HEK293 (cell line): ENCODE measurements around the gene QPCT.

Experiments used
- CTCF ChIA-PET: fragments of 350-600 bp; formaldehyde crosslinking; extraction: SDS; loops from one replicate; lab custom pipeline; 2021; ENCODE audit warnings: antibody characterized with exemption; lab: Yijun Ruan, JAX
- POLR2A ChIA-PET: fragments of 300-600 bp; formaldehyde crosslinking; extraction: SDS; loops from one replicate; lab custom pipeline; 2020; ENCODE audit warnings: antibody characterized with exemption, inconsistent platforms; lab: Yijun Ruan, JAX
- H3K27ac ChIP-seq: fragments of 200-500 bp; sonication (Bioruptor generic); 2 replicates; pipeline ENCODE4 v1.5.1; 2014; ENCODE audit warnings: low read depth, low read length, control low read depth, inconsistent platforms; ENCODE audit errors: extremely low read depth
- H3K36me3 ChIP-seq, 2 experiments: fragments of 200-500 bp in 1 of 2; sonication (Bioruptor generic) in 1 of 2; 1 replicate in 1 of 2; 2 replicates in 1 of 2; pipeline ENCODE4 v1.5.1; 2014 to 2017; ENCODE audit warnings: inconsistent platforms in 2 of 2, low read length in 2 of 2; ENCODE audit not compliant: control insufficient read depth in 2 of 2, insufficient read depth in 1 of 2
- H3K4me1 ChIP-seq: fragments of 200-500 bp; sonication (Bioruptor generic); 2 replicates; pipeline ENCODE4 v1.5.1; 2014; ENCODE audit warnings: mild to moderate bottlenecking, low read length, inconsistent platforms; ENCODE audit not compliant: control insufficient read depth, insufficient read depth
- H3K4me3 ChIP-seq: 2 replicates; pipeline ENCODE4 v1.5.1; 2011; ENCODE audit warnings: low read depth, mild to moderate bottlenecking, control low read depth, low read length, moderate library complexity
- H3K9me3 ChIP-seq: fragments of 200-500 bp; sonication (Bioruptor generic); 2 replicates; pipeline ENCODE4 v1.5.1; 2014; ENCODE audit warnings: low read depth, low read length, inconsistent platforms; ENCODE audit not compliant: control insufficient read depth, insufficient read depth
- AEBP2 ChIP-seq: fragments of 450-650 bp; formaldehyde crosslinking; IDR thresholded peaks from 2 replicates; pipeline ENCODE4 v1.5.1; 2016; ENCODE audit warnings: missing biosample characterization, missing genetic modification characterization, borderline replicate concordance
- BCL6B ChIP-seq: fragments of 450-650 bp; formaldehyde crosslinking; IDR thresholded peaks from 2 replicates; pipeline ENCODE4 v1.5.1; 2017; ENCODE audit warnings: missing biosample characterization, missing genetic modification characterization
- IKZF3 ChIP-seq: fragments of 450-650 bp; IDR thresholded peaks from 2 replicates; pipeline ENCODE4 v1.5.0; 2018; ENCODE audit warnings: missing biosample characterization, mild to moderate bottlenecking, missing genetic modification characterization, moderate library complexity
- PRDM2 ChIP-seq: fragments of 450-650 bp; formaldehyde crosslinking; IDR thresholded peaks from 2 replicates; pipeline ENCODE4 v1.5.1; 2016; ENCODE audit warnings: missing biosample characterization, missing genetic modification characterization, borderline replicate concordance
- RBAK ChIP-seq: fragments of 450-650 bp; formaldehyde crosslinking; IDR thresholded peaks from 2 replicates; pipeline ENCODE4 v1.5.1; 2016; ENCODE audit warnings: missing biosample characterization, missing genetic modification characterization
- SCRT1 ChIP-seq: fragments of 450-650 bp; formaldehyde crosslinking; IDR thresholded peaks from 2 replicates; pipeline ENCODE4 v1.5.1; 2016; ENCODE audit warnings: missing biosample characterization, missing genetic modification characterization, borderline replicate concordance
- TRIM28 ChIP-seq: IDR thresholded peaks from 2 replicates; pipeline ENCODE4 v1.6.1; 2011; ENCODE audit warnings: low read length, control low read depth, borderline replicate concordance
- ZBTB26 ChIP-seq: fragments of 450-650 bp; formaldehyde crosslinking; optimal IDR thresholded peaks from 2 replicates; pipeline ENCODE3; 2016; ENCODE audit warnings: missing biosample characterization, mild to moderate bottlenecking, missing genetic modification characterization
- ZNF155 ChIP-seq: fragments of 450-650 bp; formaldehyde crosslinking; IDR thresholded peaks from 2 replicates; pipeline ENCODE4 v1.5.1; 2016; ENCODE audit warnings: missing biosample characterization, missing genetic modification characterization
- ZNF175 ChIP-seq: fragments of 450-650 bp; formaldehyde crosslinking; IDR thresholded peaks from 2 replicates; pipeline ENCODE4 v1.5.1; 2016; ENCODE audit warnings: missing biosample characterization, missing genetic modification characterization
- ZNF2 ChIP-seq: fragments of 450-650 bp; formaldehyde crosslinking; IDR thresholded peaks from 2 replicates; pipeline ENCODE4 v1.5.1; 2016; ENCODE audit warnings: missing biosample characterization, missing genetic modification characterization
- ZNF239 ChIP-seq: fragments of 450-650 bp; formaldehyde crosslinking; IDR thresholded peaks from 2 replicates; pipeline ENCODE4 v1.5.1; 2016; ENCODE audit warnings: missing biosample characterization, missing genetic modification characterization
- ZNF292 ChIP-seq: fragments of 450-650 bp; formaldehyde crosslinking; IDR thresholded peaks from 2 replicates; pipeline ENCODE4 v1.5.1; 2016; ENCODE audit warnings: low read depth, missing biosample characterization, missing genetic modification characterization, borderline replicate concordance
- ZNF311 ChIP-seq: fragments of 450-650 bp; formaldehyde crosslinking; IDR thresholded peaks from 2 replicates; pipeline ENCODE4 v1.5.1; 2017; ENCODE audit warnings: missing biosample characterization, missing genetic modification characterization, borderline replicate concordance
- ZNF394 ChIP-seq: fragments of 450-650 bp; formaldehyde crosslinking; IDR thresholded peaks from 2 replicates; pipeline ENCODE4 v1.5.1; 2016; ENCODE audit warnings: missing biosample characterization, missing genetic modification characterization, mild to moderate bottlenecking, moderate library complexity, borderline replicate concordance
- ZNF433 ChIP-seq: fragments of 450-650 bp; formaldehyde crosslinking; IDR thresholded peaks from 2 replicates; pipeline ENCODE4 v1.5.1; 2016; ENCODE audit warnings: missing biosample characterization, missing genetic modification characterization, low read depth
- ZNF449 ChIP-seq: fragments of 450-650 bp; formaldehyde crosslinking; IDR thresholded peaks from 2 replicates; pipeline ENCODE4 v1.5.1; 2017; ENCODE audit warnings: missing biosample characterization, mild to moderate bottlenecking, missing genetic modification characterization, moderate library complexity
- ZNF530 ChIP-seq: fragments of 450-650 bp; formaldehyde crosslinking; IDR thresholded peaks from 2 replicates; pipeline ENCODE4 v1.5.1; 2016; ENCODE audit warnings: low read depth, missing biosample characterization, missing genetic modification characterization
- ZNF558 ChIP-seq: fragments of 450-650 bp; formaldehyde crosslinking; IDR thresholded peaks from 2 replicates; pipeline ENCODE4 v1.5.1; 2016; ENCODE audit warnings: missing biosample characterization, missing genetic modification characterization
- ZNF623 ChIP-seq: fragments of 450-650 bp; formaldehyde crosslinking; IDR thresholded peaks from 2 replicates; pipeline ENCODE4 v1.5.1; 2016; ENCODE audit warnings: missing biosample characterization, missing genetic modification characterization
- ZNF792 ChIP-seq: fragments of 450-650 bp; formaldehyde crosslinking; IDR thresholded peaks from 2 replicates; pipeline ENCODE4 v1.5.1; 2016; ENCODE audit warnings: missing biosample characterization, missing genetic modification characterization

QPCT gene

GRCh38 chr2:37316181-37316580, 28.2 kb upstream of the QPCT start:
- TF ChIP-seq ZNF433 (tag by site-specific recombination) (no peak), ZNF623 (no peak), ZNF449 (tag by site-specific recombination) (no peak), ZNF311 (tag by site-specific recombination) (no peak), TRIM28 (no peak), RBAK (no peak), ZNF792 (tag by site-specific recombination) (no peak), ZNF394 (tag by site-specific recombination) (no peak), ZNF292 (no peak), ZNF155 (tag by site-specific recombination) (no peak), PRDM2 (tag by site-specific recombination) (no peak), AEBP2 (no peak)
- H3K36me3 ChIP-seq = peaks cover 0 to 3% of the 10 kb centered on the region in 2 experiments; a peak in 2 of 3 replicates
- ChIA-PET CTCF (no interaction called here), POLR2A (no interaction called here)
- H3K9me3 ChIP-seq = no peaks in the 10 kb centered on the region
- H3K4me1 ChIP-seq = peaks cover 54% of the 10 kb centered on the region
- H3K4me3 ChIP-seq = no peak overlapping the region
- no peak overlapping the region for H3K27ac ChIP-seq

DNA sequence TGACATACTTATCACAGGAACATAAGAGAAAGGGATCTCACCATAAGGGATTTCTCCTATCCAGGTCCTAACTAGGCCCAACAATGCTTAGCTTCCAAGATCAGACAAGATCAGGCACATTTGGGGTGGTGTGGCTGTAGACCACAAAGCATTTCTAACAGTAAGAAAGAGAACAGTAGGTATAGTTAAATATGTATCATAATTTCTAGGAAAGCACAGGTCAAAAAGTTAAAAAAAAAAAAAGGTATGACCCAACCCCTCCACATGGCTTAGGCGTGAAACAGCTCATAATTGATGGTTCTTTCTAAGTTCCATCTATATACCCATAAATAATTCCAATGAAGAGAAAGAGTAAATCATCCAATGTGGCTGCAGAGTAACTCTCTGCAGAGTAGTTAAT, 26.7 kb upstream of the QPCT start:
- H3K4me3 ChIP-seq = no peak overlapping the region
- H3K9me3 ChIP-seq = no peaks in the 10 kb centered on the region
- ChIA-PET POLR2A (interaction anchor here (0.6 to 1.7 kb wide), 2 partner anchors 20 to 79 kb away, joined by 3 to 4 read pairs; no protein-coding TSS in a partner anchor), CTCF (interaction anchor here (0.6 to 0.8 kb wide), 2 partner anchors 9 to 87 kb away, joined by 4 to 7 read pairs; no protein-coding TSS in a partner anchor)
- peaks cover 0 to 3% of the 10 kb centered on the region in 2 experiments; a peak in 1 of 3 replicates for H3K36me3 ChIP-seq
- peaks cover 51% of the 10 kb centered on the region for H3K4me1 ChIP-seq
- no peak overlapping the region for H3K27ac ChIP-seq
- TF ChIP-seq ZNF239 (tag by site-specific recombination) (no peak), ZNF558 (tag by site-specific recombination) (no peak), SCRT1 (tag by site-specific recombination) (no peak), BCL6B (tag by site-specific recombination) (no peak), IKZF3 (0 out of 2 replicates have a peak, but pooled peaks have one; percentile 15), ZNF2 (tag by site-specific recombination) (no peak), ZBTB26 (tag by site-specific recombination) (no peak), ZNF175 (tag by site-specific recombination) (no peak), ZNF530 (no peak)
- TF ChIP-seq, all 188 proteins: peak for 1
